Eye (tissue), 1 donor: ENCODE measurements around the gene URGCP.
"Not testable (repeated sequence)": the region's sequence is repeated elsewhere in the genome, so short reads cannot be mapped to it uniquely, and the experiment has no call there.

Experiments used
- DNase-seq: peaks from one replicate; pipeline ENCODE4 v3.0.0-alpha.2; 2015

URGCP gene

GRCh38 chr7:43915907-43916306 lies 9.5 kb upstream of the URGCP start:
- DNase-seq, result no peak

- no peak for DNase-seq
Measured at GRCh38 chr7:43914795-43915194, 8.4 kb upstream of the URGCP start.

- DNase-seq, result peak; percentile 77
Measured at GRCh38 chr7:43905956-43906330, 453 bp downstream of the URGCP start.

GRCh38 chr7:43905209-43905946 lies 1.0 kb downstream of the URGCP start:
- peak; percentile 21 for DNase-seq

GRCh38 chr7:43904533-43905208 lies 1.7 kb downstream of the URGCP start:
- no peak for DNase-seq

GRCh38 chr7:43902542-43903054 lies 3.8 kb downstream of the URGCP start:
- DNase-seq, result no peak

GRCh38 chr7:43898571-43898970 lies 7.8 kb downstream of the URGCP start:
- DNase-seq, result not testable (repeated sequence)

- DNase-seq, result no peak
Measured at GRCh38 chr7:43895847-43896415, 10.5 kb downstream of the URGCP start.

GRCh38 chr7:43891069-43891955 lies 15.1 kb downstream of the URGCP start:
- DNase-seq, result no peak

- no peak for DNase-seq
Measured at GRCh38 chr7:43890468-43890867, 15.9 kb downstream of the URGCP start.

- DNase-seq, result no peak
Measured at GRCh38 chr7:43888993-43889945, 17.1 kb downstream of the URGCP start.

GRCh38 chr7:43884617-43885016 lies 21.8 kb downstream of the URGCP start:
- no peak for DNase-seq

GRCh38 chr7:43884209-43884608 lies 22.2 kb downstream of the URGCP start:
- no peak for DNase-seq

- DNase-seq, result no peak
Measured at GRCh38 chr7:43880596-43880995, 25.8 kb downstream of the URGCP start.

- no peak for DNase-seq
Measured at GRCh38 chr7:43879477-43879876, 26.9 kb downstream of the URGCP start.

GRCh38 chr7:43878867-43879266 lies 27.5 kb downstream of the URGCP start:
- no peak for DNase-seq

- DNase-seq, result no peak
Measured at GRCh38 chr7:43877968-43878864, 28.2 kb downstream of the URGCP start.

GRCh38 chr7:43876976-43877745 lies 29.2 kb downstream of the URGCP start:
- no peak for DNase-seq

GRCh38 chr7:43876241-43876640 lies 30.2 kb downstream of the URGCP start:
- DNase-seq, result no peak

GRCh38 chr7:43873300-43873699 lies 33.1 kb downstream of the URGCP start:
- DNase-seq, result peak; percentile 6
